Thyroid gland (tissue), 4 donors: Measurements from ENCODE around the gene NR6A1. TPM values are rescaled to one million over a fixed set of nuclear protein-coding genes. Genes with fewer than 3 reads are reported as not detected.

Experiments
- DNase-seq, 2 donors: peaks; one replicate each; pipeline ENCODE4 v3.0.0-alpha.2; 2019
- H3K27ac ChIP-seq, 3 donors: fragments of 200-600 bp; sonication (generic); 1 replicate in 2 of 3; 2 replicates in 1 of 3; pipeline ENCODE4 v1.5.1; 2016 to 2019; ENCODE audit warnings: mild to moderate bottlenecking in 1 of 3, moderate library complexity in 1 of 3
- H3K27me3 ChIP-seq: fragments of 200-600 bp; sonication (generic); one replicate; pipeline ENCODE4 v1.5.1; 2019
- H3K36me3 ChIP-seq, 2 donors: fragments of 200-600 bp; sonication (generic); one replicate each; pipeline ENCODE4 v1.5.1; 2016 to 2019
- H3K4me1 ChIP-seq, 2 donors: fragments of 200-600 bp; sonication (generic); one replicate each; pipeline ENCODE4 v1.5.1; 2017 to 2019
- H3K4me3 ChIP-seq, 3 donors: fragments of 200-600 bp; sonication (generic); replicated peaks in 1 of 3; 1 replicate in 2 of 3; 2 replicates in 1 of 3; pipeline ENCODE4 v1.5.1; 2016; ENCODE audit warnings: mild to moderate bottlenecking in 1 of 3
- H3K9me3 ChIP-seq: fragments of 200-600 bp; sonication (generic); one replicate; pipeline ENCODE4 v1.5.1; 2017
- POLR2A ChIP-seq, 2 donors: fragments of 450-650 bp; IDR thresholded peaks; one replicate each; pipeline ENCODE4 v1.6.1; 2017; ENCODE audit warnings: antibody characterized with exemption in 2 of 2, mild to moderate bottlenecking in 2 of 2, moderate library complexity in 1 of 2
- WGBS, 2 donors: methylation state at CpG; one replicate each; pipeline ENCODE4 v1.1.5; 2017; 5-methylcytosine and 5-hydroxymethylcytosine counted together
- intact Hi-C: fragments of 100-400 bp; cut with DNase I; formaldehyde crosslinking; loops from one replicate; pipeline ENCODE4 v1.15.1; 2023
- total RNA-seq, 4 donors: library from RNA; depleted of rRNA; stranded (reverse); fragments of >200 nt; gene quantifications; one replicate each; pipeline ENCODE4 v1.2.3, GENCODE V29; 2016
- TF ChIP-seq, protein P1 (sequence below), 6 experiments: fragments of 200-600 bp in 3 of 6; fragments of 450-650 bp in 3 of 6; sonication (generic) in 3 of 6; IDR thresholded peaks; one replicate each; pipeline ENCODE4 v1.5.1; 2016 to 2019; ENCODE audit warnings: antibody characterized with exemption in 6 of 6, mild to moderate bottlenecking in 2 of 6, inconsistent platforms in 1 of 6, moderate library complexity in 1 of 6

The NR6A1 gene
- total RNA-seq, 4 donors from 2014 or later, result 15.3 to 25.0 (median 19.3) TPM

DNA sequence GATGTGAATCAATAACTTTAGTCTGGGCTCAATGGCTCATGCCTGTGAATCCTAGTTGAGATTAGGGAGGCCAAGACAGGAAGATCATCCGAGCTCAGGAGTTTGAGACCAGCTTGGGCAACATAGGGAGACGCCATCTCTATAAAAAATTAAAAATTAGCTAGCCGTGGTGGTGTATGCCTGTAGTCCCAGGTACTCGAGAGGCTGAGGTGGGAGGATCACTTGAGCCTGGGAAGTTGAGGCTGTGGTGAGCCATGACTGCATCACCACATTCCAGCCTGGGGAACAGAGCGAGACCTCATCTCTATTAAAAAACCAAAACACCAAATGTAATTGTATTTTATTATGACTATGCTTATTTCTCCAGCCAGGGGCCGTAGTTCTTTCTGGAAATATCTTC lies 194.4 kb downstream of the NR6A1 start:
- TF ChIP-seq POLR2A (IDR thresholded peaks at IDR 0.05), result no peak
- TF ChIP-seq, protein P1, sequence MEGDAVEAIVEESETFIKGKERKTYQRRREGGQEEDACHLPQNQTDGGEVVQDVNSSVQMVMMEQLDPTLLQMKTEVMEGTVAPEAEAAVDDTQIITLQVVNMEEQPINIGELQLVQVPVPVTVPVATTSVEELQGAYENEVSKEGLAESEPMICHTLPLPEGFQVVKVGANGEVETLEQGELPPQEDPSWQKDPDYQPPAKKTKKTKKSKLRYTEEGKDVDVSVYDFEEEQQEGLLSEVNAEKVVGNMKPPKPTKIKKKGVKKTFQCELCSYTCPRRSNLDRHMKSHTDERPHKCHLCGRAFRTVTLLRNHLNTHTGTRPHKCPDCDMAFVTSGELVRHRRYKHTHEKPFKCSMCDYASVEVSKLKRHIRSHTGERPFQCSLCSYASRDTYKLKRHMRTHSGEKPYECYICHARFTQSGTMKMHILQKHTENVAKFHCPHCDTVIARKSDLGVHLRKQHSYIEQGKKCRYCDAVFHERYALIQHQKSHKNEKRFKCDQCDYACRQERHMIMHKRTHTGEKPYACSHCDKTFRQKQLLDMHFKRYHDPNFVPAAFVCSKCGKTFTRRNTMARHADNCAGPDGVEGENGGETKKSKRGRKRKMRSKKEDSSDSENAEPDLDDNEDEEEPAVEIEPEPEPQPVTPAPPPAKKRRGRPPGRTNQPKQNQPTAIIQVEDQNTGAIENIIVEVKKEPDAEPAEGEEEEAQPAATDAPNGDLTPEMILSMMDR (IDR thresholded peaks at IDR 0.05), result no peak
- H3K27me3 ChIP-seq, result no peaks in the 10 kb centered on the region
- H3K36me3 ChIP-seq, result no peaks in the 10 kb centered on the region
- no peak overlapping the region for H3K4me3 ChIP-seq
- H3K4me1 ChIP-seq, result no peaks in the 10 kb centered on the region
- no peak for DNase-seq
- H3K9me3 ChIP-seq, result no peaks in the 10 kb centered on the region
- intact Hi-C loops, result no loop called here
- H3K27ac ChIP-seq, result no peak overlapping the region
- 95 to 96% methylated on average over 6 of the region's 6 CpGs for WGBS, 2 donors

DNA sequence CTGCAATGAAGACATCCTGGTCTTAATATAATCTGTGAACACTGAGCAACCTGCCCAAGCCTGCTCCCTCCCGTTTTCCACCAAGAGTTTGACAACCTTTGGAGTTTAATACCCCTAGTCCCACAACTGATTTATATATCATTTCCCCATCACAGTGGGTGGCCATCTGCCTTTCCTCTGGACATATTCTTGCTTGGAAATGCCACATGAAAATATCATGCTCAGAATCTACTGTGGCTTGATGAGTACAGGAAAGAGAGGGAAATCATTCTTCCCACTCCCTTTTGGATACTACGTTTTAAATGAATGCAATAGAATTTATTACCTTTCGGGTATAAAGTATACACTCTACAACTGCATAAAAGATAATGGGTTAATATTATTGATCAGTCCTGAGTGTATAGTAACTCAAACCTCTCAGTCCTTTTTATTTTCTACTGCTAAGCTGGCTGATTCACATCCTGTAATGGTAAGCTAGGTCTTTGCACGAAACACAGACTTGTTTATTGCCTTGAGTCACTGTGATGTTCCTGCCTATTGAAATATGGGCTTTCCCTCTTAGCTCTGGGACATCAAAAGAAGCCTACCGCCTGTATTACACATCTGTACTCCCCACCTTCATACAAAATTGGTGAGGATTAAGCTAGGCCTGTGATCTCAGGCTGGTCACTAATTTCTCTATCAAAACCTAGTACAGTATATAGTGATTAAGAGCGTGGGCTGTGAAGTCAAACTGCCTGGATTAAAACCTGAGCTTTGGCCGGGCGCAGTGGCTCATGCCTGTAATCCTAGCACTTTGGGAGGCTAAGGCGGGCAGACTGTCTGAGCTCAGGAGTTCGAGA lies 196.4 kb downstream of the NR6A1 start:
- 85 to 93% methylated on average over 10 of the region's 10 CpGs for WGBS, 2 donors
- Histone ChIP-seq H3K27ac (no peak overlapping the region), H3K4me1 (no peaks in the 10 kb centered on the region), H3K4me3 (no peak overlapping the region), H3K36me3 (no peaks in the 10 kb centered on the region), H3K9me3 (no peaks in the 10 kb centered on the region), H3K27me3 (no peaks in the 10 kb centered on the region)
- TF ChIP-seq, protein P1 (IDR thresholded peaks at IDR 0.05), result no peak
- TF ChIP-seq POLR2A (IDR thresholded peaks at IDR 0.05), result no peak
- intact Hi-C loops, result no loop called here
- no peak for DNase-seq

DNA sequence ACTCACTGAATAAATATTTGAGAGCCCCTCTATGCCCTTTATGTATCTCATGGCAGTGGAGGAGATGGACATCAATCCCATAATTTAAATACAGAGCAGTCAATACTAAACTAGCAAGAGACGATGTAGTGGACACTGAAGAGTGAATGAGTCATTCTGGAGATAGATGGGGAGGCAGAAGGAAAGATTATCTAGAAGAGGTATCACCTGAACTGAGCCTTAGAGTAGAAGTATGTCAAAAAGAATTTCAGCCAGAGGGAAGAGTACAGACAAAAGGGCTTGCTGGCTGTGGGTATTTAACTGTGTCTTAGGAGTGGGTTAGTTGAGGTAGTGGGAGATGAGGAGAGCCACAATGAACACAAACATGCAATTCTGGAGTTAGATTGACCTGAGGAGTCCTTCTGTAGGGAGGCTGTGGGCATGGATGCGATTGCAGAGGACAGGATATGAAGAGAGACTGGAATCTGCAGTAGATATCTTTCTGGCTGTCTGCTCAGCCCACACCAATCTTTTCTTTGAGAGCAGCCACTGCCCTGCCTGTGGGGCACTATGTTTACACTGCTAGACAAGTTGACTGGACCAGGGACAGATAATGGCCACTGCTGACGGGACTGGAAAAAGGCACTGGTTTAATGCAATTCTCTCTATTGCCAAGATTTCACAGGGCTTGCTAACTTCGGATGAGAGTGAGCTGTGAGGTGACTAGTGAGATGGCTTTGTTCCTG lies 200.0 kb downstream of the NR6A1 start:
- Histone ChIP-seq H3K4me3 (no peak overlapping the region), H3K27ac (no peak overlapping the region), H3K36me3 (no peaks in the 10 kb centered on the region), H3K27me3 (no peaks in the 10 kb centered on the region), H3K9me3 (no peaks in the 10 kb centered on the region), H3K4me1 (no peaks in the 10 kb centered on the region)
- 85 to 88% methylated on average over 4 of the region's 4 CpGs for WGBS, 2 donors
- no peak for DNase-seq
- intact Hi-C loops, result no loop called here
- TF ChIP-seq, protein P1 (IDR thresholded peaks at IDR 0.05), result no peak
- no peak for TF ChIP-seq POLR2A (IDR thresholded peaks at IDR 0.05)

DNA sequence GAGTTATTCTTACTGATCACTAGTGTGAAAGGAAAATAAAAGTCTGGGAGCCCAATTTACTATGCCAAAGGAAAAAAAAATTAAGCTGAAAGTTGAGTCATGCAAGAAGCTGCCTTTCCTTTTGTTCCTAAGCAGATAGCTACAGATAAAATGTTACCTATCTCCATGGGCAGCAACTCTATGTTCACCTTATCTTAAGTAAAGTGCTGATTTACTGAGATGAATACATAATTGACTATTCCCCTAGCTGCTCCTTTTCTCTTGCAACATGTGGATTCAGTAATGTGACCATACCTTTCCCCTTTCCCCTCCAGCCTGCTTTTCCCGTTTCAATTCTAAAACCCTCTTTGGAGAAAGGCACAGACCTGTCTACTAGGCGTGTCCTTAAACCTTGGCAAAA lies 201.2 kb downstream of the NR6A1 start:
- no peak for DNase-seq
- TF ChIP-seq, protein P1 (IDR thresholded peaks at IDR 0.05), result no peak
- TF ChIP-seq POLR2A (IDR thresholded peaks at IDR 0.05), result no peak
- intact Hi-C loops, result no loop called here

DNA sequence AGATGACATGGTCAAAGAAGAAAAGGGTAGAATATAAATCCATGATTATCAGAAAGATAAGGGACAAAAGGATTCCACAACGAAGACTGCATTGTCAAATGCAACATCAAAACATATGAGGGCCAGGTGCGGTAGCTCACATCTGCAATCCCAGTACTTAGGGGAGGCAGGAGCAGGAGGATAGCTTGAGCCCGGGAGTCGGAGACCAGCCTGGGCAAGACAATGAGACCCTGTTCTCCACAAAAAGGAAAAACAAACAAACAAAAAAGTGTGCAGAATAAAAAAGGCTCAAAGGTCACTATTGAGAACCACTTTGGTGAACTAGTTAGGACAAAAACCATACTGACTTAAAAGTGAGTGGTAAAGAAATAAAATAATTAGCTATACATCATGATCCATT lies 203.7 kb downstream of the NR6A1 start:
- H3K36me3 ChIP-seq, result no peaks in the 10 kb centered on the region
- 88 to 89% methylated on average over 4 of the region's 4 CpGs for WGBS, 2 donors
- H3K4me1 ChIP-seq, result peaks cover 0 to 4% of the 10 kb centered on the region in 2 donors
- H3K4me3 ChIP-seq, result no peak overlapping the region
- no peak overlapping the region for H3K27ac ChIP-seq
- no peaks in the 10 kb centered on the region for H3K9me3 ChIP-seq
- no peaks in the 10 kb centered on the region for H3K27me3 ChIP-seq
- no peak for DNase-seq
- intact Hi-C loops, result no loop called here
- TF ChIP-seq, protein P1 (IDR thresholded peaks at IDR 0.05), result no peak
- no peak for TF ChIP-seq POLR2A (IDR thresholded peaks at IDR 0.05)

More for the DNA sequence above, 201.2 kb downstream of the NR6A1 start:
- Histone ChIP-seq H3K4me1 (no peaks in the 10 kb centered on the region), H3K4me3 (no peak overlapping the region), H3K9me3 (no peaks in the 10 kb centered on the region), H3K27ac (no peak overlapping the region), H3K27me3 (no peaks in the 10 kb centered on the region), H3K36me3 (no peaks in the 10 kb centered on the region)
- 76 to 80% methylated on average over 2 of the region's 2 CpGs for WGBS, 2 donors
